GM12865 (cell line): ENCODE measurements around the gene METAP2.
"Not testable (repeated sequence)": the region's sequence is repeated elsewhere in the genome, so short reads cannot be mapped to it uniquely, and the experiment has no call there.

Experiments
- DNase-seq: peaks from one replicate; pipeline ENCODE4 v3.0.0; 2010; ENCODE audit warnings: low read depth
- H3K4me3 ChIP-seq: 2 replicates; pipeline ENCODE4 v1.5.1; 2011; ENCODE audit warnings: mild to moderate bottlenecking, low read depth, low read length, control low read depth
- CTCF ChIP-seq: IDR thresholded peaks from 2 replicates; pipeline ENCODE4 v1.5.1; 2011; ENCODE audit warnings: low read length, control low read depth, low read depth, inconsistent platforms; ENCODE audit not compliant: insufficient read depth; ENCODE audit errors: missing control alignments

Gene METAP2

DNA sequence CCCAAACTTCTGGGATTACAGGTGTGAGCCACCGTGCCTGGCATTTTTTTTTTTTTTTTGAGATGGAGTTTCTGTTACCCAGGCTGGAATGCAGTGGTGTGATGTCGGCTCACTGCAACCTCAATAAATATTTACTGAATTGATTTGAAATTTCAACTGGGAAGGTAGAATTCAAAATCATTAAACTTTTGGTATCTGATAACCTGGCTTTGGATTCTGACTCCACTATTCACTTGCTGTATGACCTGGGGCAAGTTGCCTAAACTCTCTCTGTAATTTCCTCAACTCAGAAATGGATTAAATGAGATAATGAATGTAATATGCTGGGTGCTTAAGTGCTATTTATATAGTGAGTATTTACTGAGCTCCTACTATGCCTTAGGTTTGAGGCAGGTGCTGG lies 8.7 kb upstream of the METAP2 start:
- no peak overlapping the region for H3K4me3 ChIP-seq
- no peak for TF ChIP-seq CTCF
- DNase-seq, result no peak

DNA sequence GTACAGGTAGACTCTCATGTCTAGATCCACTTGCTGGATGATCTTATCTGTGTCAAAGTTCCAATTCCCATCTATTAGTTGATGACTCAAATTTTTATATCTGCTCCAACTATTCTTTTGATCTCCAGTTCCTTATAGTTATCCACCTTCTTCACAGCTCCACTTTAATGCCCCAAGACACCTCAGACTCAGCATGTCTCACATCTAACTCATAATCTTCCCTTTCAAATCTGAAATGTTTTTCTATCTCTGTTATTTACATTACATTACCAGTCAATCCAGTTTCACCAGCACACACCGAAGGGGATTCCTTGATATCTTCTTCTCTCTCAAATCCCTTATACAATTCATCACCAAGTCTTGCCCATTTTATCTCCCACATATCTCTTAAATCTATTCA lies 3.7 kb upstream of the METAP2 start:
- no peak for DNase-seq
- no peak overlapping the region for H3K4me3 ChIP-seq
- no peak for TF ChIP-seq CTCF

DNA sequence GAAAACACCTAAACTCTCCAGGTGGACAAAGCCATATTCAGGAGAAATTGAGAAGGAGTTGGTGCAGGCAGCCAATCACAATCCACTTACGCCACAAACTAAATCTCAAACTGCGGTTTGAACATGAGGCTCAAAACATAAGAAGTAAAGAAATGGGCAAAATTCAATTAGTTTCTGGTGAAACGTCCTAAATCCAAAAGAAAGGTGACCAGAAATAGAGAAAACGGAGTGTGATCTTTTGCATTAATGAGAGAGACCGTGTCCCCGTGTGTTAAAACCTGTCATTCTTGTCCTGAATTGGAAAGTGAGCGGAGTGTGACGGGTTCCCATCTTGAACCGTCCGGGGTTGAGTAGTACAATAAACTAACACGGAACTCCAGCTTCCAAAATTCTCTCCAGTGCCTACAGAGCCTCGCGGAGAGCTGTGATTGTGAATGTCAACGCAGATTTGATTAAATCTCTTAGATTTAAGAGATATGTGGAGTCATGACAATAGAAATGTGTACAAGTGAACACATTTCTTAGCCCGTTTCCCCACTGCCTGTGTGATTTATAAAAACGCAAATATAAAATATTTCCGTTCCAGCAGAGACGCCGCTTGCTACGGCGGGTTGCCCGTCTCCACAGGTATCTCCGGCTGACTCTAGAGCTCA lies 595 bp upstream of the METAP2 start:
- peak overlapping the region; percentile 91 for H3K4me3 ChIP-seq
- peak; percentile 55 for DNase-seq
- no peak for TF ChIP-seq CTCF

DNA sequence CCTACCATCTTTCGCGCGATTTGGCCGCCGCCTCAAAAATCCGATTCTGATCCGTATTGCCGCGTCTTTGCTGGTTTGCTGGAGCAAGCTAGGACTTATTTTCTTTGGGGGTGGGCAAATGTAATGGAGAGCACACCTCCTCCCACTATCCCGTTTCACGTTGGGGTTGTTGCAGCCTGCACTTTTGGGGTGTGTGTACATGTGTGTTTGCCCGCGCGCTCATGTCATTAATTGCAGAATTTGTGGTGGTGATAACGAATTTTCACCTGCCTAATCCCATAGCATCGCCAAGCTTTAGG lies 657 bp downstream of the METAP2 start:
- no peak for TF ChIP-seq CTCF
- H3K4me3 ChIP-seq, result peak overlapping the region; percentile 91
- DNase-seq, result no peak

- DNase-seq, result peak; percentile 16
- no peak overlapping the region for H3K4me3 ChIP-seq
- TF ChIP-seq CTCF, result no peak
Observed at GRCh38 chr12:95480230-95480629, 6.3 kb downstream of the METAP2 start.

GRCh38 chr12:95481072-95481471 lies 7.1 kb downstream of the METAP2 start:
- H3K4me3 ChIP-seq, result no peak overlapping the region
- TF ChIP-seq CTCF, result no peak
- no peak for DNase-seq

- DNase-seq, result no peak
- no peak for TF ChIP-seq CTCF
- H3K4me3 ChIP-seq, result no peak overlapping the region
Observed at GRCh38 chr12:95481888-95482287, 7.9 kb downstream of the METAP2 start.

DNA sequence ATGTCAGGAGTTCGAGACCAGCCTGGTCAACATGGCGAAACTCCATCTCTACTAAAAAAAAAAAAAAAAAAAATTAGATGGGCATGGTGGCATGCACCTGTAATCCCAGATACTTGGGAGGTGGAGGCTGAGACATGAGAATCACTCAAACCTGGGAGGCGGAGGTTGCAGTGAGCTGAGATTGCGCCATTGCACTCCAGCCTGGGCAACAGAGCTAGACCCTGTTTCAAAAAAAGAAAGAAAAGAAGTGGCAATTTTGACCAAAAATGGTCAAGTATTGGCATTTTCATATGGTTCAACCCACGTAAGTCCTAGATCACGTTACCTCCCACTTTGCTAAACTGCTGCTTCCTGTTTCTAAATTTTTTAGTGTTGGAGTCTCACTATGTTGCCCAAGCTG lies 8.6 kb downstream of the METAP2 start:
- H3K4me3 ChIP-seq, DNase-seq: not testable (repeated sequence)
